ENCODE data around the gene MEGF8. TPM values are rescaled to one million over a fixed set of nuclear protein-coding genes. Genes with fewer than 3 reads are reported as not detected.

MEGF8 gene
- total RNA-seq, 8 experiments from 2014 or later = 9.8 to 72.2 (median 28.7) TPM

GRCh38 chr19:42362891-42363440 is 37.5 kb downstream of the MEGF8 start:
- WGBS, 10 experiments = 0 to 100% (median 94%) methylated on average over 1 to 6 of the region's 13 CpGs; no CpG with 5 or more reads in 1 of the 10 experiments
- in situ Hi-C loops (cut with MboI; ENCODE audit: low pct_unique_long_range_greater_than_20kb in 2 of 9, low sequenced_read_pairs in 9 of 9, unreplicated experiment in 9 of 9) = no loop called here
- no peak overlapping the region for H3K4me3 ChIP-seq
- no peak for ATAC-seq (replicated peaks in 6 of 8)
- no peak overlapping the region for H3K27ac ChIP-seq
- H3K4me1 ChIP-seq (replicated peaks in 1 of 2) = peaks cover 0 to 5% of the 10 kb centered on the region in 2 donors

- Histone ChIP-seq H3K4me1 (replicated peaks in 1 of 2) (peaks cover 0 to 5% of the 10 kb centered on the region in 2 donors), H3K27ac (no peak overlapping the region)
- WGBS, 10 experiments = 61 to 97% (median 82%) methylated on average over 2 to 8 of the region's 17 CpGs; no CpG with 5 or more reads in 1 of the 10 experiments
These were observed 38.3 kb downstream of the MEGF8 start for GRCh38 chr19:42363614-42364346.

GRCh38 chr19:42366673-42367072 is 41.2 kb downstream of the MEGF8 start:
- in situ Hi-C loops (cut with MboI; ENCODE audit: low pct_unique_long_range_greater_than_20kb in 2 of 9, low sequenced_read_pairs in 9 of 9, unreplicated experiment in 9 of 9) = no loop called here
- H3K27ac ChIP-seq = no peak overlapping the region
- peaks cover 4 to 8% of the 10 kb centered on the region in 2 donors for H3K4me1 ChIP-seq (replicated peaks in 1 of 2)
- ATAC-seq (replicated peaks in 6 of 8) = peak in 3 of 8 experiments; percentile 45 to 81 (median 58)
- no peak overlapping the region for H3K4me3 ChIP-seq
- 0 to 100% (median 73%) methylated on average over 1 of the region's 1 CpG; no CpG with 5 or more reads in 2 of the 10 experiments for WGBS, 10 experiments

More at GRCh38 chr19:42363614-42364346, 38.3 kb downstream of the MEGF8 start:
- in situ Hi-C loops (cut with MboI; ENCODE audit: low pct_unique_long_range_greater_than_20kb in 2 of 9, low sequenced_read_pairs in 9 of 9, unreplicated experiment in 9 of 9) = no loop called here
- peak in 1 of 8 experiments; percentile 36 for ATAC-seq (replicated peaks in 6 of 8)
- no peak overlapping the region for H3K4me3 ChIP-seq

- no peak for ATAC-seq (replicated peaks in 6 of 8)
- no peak overlapping the region for H3K4me3 ChIP-seq
- in situ Hi-C loops (cut with MboI; ENCODE audit: low pct_unique_long_range_greater_than_20kb in 2 of 9, low sequenced_read_pairs in 9 of 9, unreplicated experiment in 9 of 9) = no loop called here
- 94 to 100% (median 100%) methylated on average over 1 to 4 of the region's 4 CpGs; no CpG with 5 or more reads in 7 of the 10 experiments for WGBS, 10 experiments
- H3K27ac ChIP-seq = no peak overlapping the region
- H3K4me1 ChIP-seq (replicated peaks in 1 of 2) = peaks cover 4 to 8% of the 10 kb centered on the region in 2 donors
These were observed 42.5 kb downstream of the MEGF8 start for GRCh38 chr19:42367929-42368328.

- WGBS, 10 experiments = no CpG with 5 or more reads among the region's 11 CpGs
- in situ Hi-C loops (cut with MboI; ENCODE audit: low pct_unique_long_range_greater_than_20kb in 2 of 9, low sequenced_read_pairs in 9 of 9, unreplicated experiment in 9 of 9) = no loop called here
- no peak overlapping the region for H3K27ac ChIP-seq
- no peak overlapping the region for H3K4me3 ChIP-seq
- peak in 2 of 8 experiments; percentile 7 to 17 for ATAC-seq (replicated peaks in 6 of 8)
- peaks cover 4 to 8% of the 10 kb centered on the region in 2 donors for H3K4me1 ChIP-seq (replicated peaks in 1 of 2)
These were observed 42.9 kb downstream of the MEGF8 start for GRCh38 chr19:42368360-42368759.

- Histone ChIP-seq H3K4me3 (no peak overlapping the region), H3K27ac (no peak overlapping the region), H3K4me1 (replicated peaks in 1 of 2) (peaks cover 4 to 8% of the 10 kb centered on the region in 2 donors)
- WGBS, 10 experiments = 86% methylated on average over 5 to 7 of the region's 15 CpGs; no CpG with 5 or more reads in 8 of the 10 experiments
- peak in 1 of 8 experiments; percentile 3 for ATAC-seq (replicated peaks in 6 of 8)
- in situ Hi-C loops (cut with MboI; ENCODE audit: low pct_unique_long_range_greater_than_20kb in 2 of 9, low sequenced_read_pairs in 9 of 9, unreplicated experiment in 9 of 9) = no loop called here
These were observed 43.3 kb downstream of the MEGF8 start for GRCh38 chr19:42368765-42369164.

- 80 to 100% (median 87%) methylated on average over 4 to 8 of the region's 27 CpGs; no CpG with 5 or more reads in 7 of the 10 experiments for WGBS, 10 experiments
- peak in 3 of 8 experiments; percentile 5 to 13 (median 13) for ATAC-seq (replicated peaks in 6 of 8)
- H3K27ac ChIP-seq = no peak overlapping the region
- H3K4me3 ChIP-seq = no peak overlapping the region
- H3K4me1 ChIP-seq (replicated peaks in 1 of 2) = peaks cover 4 to 8% of the 10 kb centered on the region in 2 donors
- in situ Hi-C loops (cut with MboI; ENCODE audit: low pct_unique_long_range_greater_than_20kb in 2 of 9, low sequenced_read_pairs in 9 of 9, unreplicated experiment in 9 of 9) = no loop called here
These were observed 44.1 kb downstream of the MEGF8 start for GRCh38 chr19:42369433-42370067.

- Histone ChIP-seq H3K4me1 (replicated peaks in 1 of 2) (peaks cover 4 to 8% of the 10 kb centered on the region in 2 donors), H3K27ac (peak overlapping the region in 1 of 2 donors; percentile 14), H3K4me3 (no peak overlapping the region)
- in situ Hi-C loops (cut with MboI; ENCODE audit: low pct_unique_long_range_greater_than_20kb in 2 of 9, low sequenced_read_pairs in 9 of 9, unreplicated experiment in 9 of 9) = no loop called here
- 8 to 92% methylated on average over 2 of the region's 9 CpGs; no CpG with 5 or more reads in 8 of the 10 experiments for WGBS, 10 experiments
- ATAC-seq (replicated peaks in 6 of 8) = peak in 6 of 8 experiments; percentile 26 to 84 (median 69)
These were observed 44.7 kb downstream of the MEGF8 start for GRCh38 chr19:42370068-42370520.

GRCh38 chr19:42370626-42371175 is 45.3 kb downstream of the MEGF8 start:
- in situ Hi-C loops (cut with MboI; ENCODE audit: low pct_unique_long_range_greater_than_20kb in 2 of 9, low sequenced_read_pairs in 9 of 9, unreplicated experiment in 9 of 9) = no loop called here
- ATAC-seq (replicated peaks in 6 of 8) = peak in 2 of 8 experiments; percentile 14 to 18
- Histone ChIP-seq H3K4me3 (no peak overlapping the region), H3K27ac (peak overlapping the region in 1 of 2 donors; percentile 14), H3K4me1 (replicated peaks in 1 of 2) (peaks cover 4 to 8% of the 10 kb centered on the region in 2 donors)
- WGBS, 10 experiments = 100% methylated on average over 1 of the region's 12 CpGs; no CpG with 5 or more reads in 7 of the 10 experiments

- 80 to 96% (median 91%) methylated on average over 1 to 6 of the region's 11 CpGs; no CpG with 5 or more reads in 5 of the 10 experiments for WGBS, 10 experiments
- in situ Hi-C loops (cut with MboI; ENCODE audit: low pct_unique_long_range_greater_than_20kb in 2 of 9, low sequenced_read_pairs in 9 of 9, unreplicated experiment in 9 of 9) = no loop called here
- H3K4me3 ChIP-seq = no peak overlapping the region
- peak in 1 of 8 experiments; percentile 7 for ATAC-seq (replicated peaks in 6 of 8)
- H3K27ac ChIP-seq = no peak overlapping the region
- peaks cover 3 to 6% of the 10 kb centered on the region in 2 donors for H3K4me1 ChIP-seq (replicated peaks in 1 of 2)
These were observed 49.5 kb downstream of the MEGF8 start for GRCh38 chr19:42374826-42375376.

- 80 to 97% methylated on average over 1 to 7 of the region's 54 CpGs; no CpG with 5 or more reads in 8 of the 10 experiments for WGBS, 10 experiments
- H3K4me3 ChIP-seq = no peak overlapping the region
- in situ Hi-C loops (cut with MboI; ENCODE audit: low pct_unique_long_range_greater_than_20kb in 2 of 9, low sequenced_read_pairs in 9 of 9, unreplicated experiment in 9 of 9) = no loop called here
These were observed 50.2 kb downstream of the MEGF8 start for GRCh38 chr19:42375415-42376176.

GRCh38 chr19:42376177-42376555 is 50.7 kb downstream of the MEGF8 start:
- Histone ChIP-seq H3K4me1 (replicated peaks in 1 of 2) (no peaks in the 10 kb centered on the region), H3K4me3 (no peak overlapping the region), H3K27ac (no peak overlapping the region)
- ATAC-seq (replicated peaks in 6 of 8) = peak in 2 of 8 experiments; percentile 15 to 20
- in situ Hi-C loops (cut with MboI; ENCODE audit: low pct_unique_long_range_greater_than_20kb in 2 of 9, low sequenced_read_pairs in 9 of 9, unreplicated experiment in 9 of 9) = no loop called here
- WGBS, 10 experiments = 97 to 100% methylated on average over 5 to 6 of the region's 17 CpGs; no CpG with 5 or more reads in 8 of the 10 experiments

More at GRCh38 chr19:42375415-42376176, 50.2 kb downstream of the MEGF8 start:
- no peaks in the 10 kb centered on the region for H3K4me1 ChIP-seq (replicated peaks in 1 of 2)
- H3K27ac ChIP-seq = no peak overlapping the region
- peak in 3 of 8 experiments; percentile 10 to 30 (median 16) for ATAC-seq (replicated peaks in 6 of 8)

Data from motor neuron (in vitro differentiated cells).